A549 (cell line): ENCODE data around the gene SHC4.

Experiments
- CTCF ChIP-seq: fragments of >200 bp; sonication (Bioruptor Twin); formaldehyde crosslinking; IDR thresholded peaks from 3 replicates; pipeline ENCODE4 v1.5.1; 2016
- EP300 ChIP-seq, 2 experiments: fragments of >200 bp; sonication (Bioruptor Twin); formaldehyde crosslinking; IDR thresholded peaks; 2 replicates in 1 of 2; 3 replicates in 1 of 2; pipeline ENCODE4 v1.6.1; 2016 to 2017
- KDM1A ChIP-seq: fragments of 200-600 bp; sonication (generic); IDR thresholded peaks from 2 replicates; pipeline ENCODE4 v1.6.1; 2016; ENCODE audit warnings: low read depth, mild to moderate bottlenecking
- NFE2L2 ChIP-seq: fragments of 150-350 bp; conservative IDR thresholded peaks from 2 replicates; pipeline ENCODE4 v1.6.1; 2014; ENCODE audit warnings: low read length
- POLR2A ChIP-seq: IDR thresholded peaks from 2 replicates; pipeline ENCODE4 v1.6.1; 2012; ENCODE audit warnings: mild to moderate bottlenecking, low read length
- RCOR1 ChIP-seq: fragments of 150-350 bp; IDR thresholded peaks from 2 replicates; pipeline ENCODE4 v1.6.1; 2014; ENCODE audit warnings: antibody characterized with exemption, low read length, low read depth
- ZFP36 ChIP-seq: fragments of 450-650 bp; IDR thresholded peaks from 2 replicates; pipeline ENCODE4 v1.6.1; 2014; ENCODE audit warnings: borderline replicate concordance; ENCODE audit not compliant: partially characterized antibody
- TF ChIP-seq, protein P1 (sequence below): IDR thresholded peaks from 2 replicates; pipeline ENCODE4 v1.6.1; 2012

DNA sequence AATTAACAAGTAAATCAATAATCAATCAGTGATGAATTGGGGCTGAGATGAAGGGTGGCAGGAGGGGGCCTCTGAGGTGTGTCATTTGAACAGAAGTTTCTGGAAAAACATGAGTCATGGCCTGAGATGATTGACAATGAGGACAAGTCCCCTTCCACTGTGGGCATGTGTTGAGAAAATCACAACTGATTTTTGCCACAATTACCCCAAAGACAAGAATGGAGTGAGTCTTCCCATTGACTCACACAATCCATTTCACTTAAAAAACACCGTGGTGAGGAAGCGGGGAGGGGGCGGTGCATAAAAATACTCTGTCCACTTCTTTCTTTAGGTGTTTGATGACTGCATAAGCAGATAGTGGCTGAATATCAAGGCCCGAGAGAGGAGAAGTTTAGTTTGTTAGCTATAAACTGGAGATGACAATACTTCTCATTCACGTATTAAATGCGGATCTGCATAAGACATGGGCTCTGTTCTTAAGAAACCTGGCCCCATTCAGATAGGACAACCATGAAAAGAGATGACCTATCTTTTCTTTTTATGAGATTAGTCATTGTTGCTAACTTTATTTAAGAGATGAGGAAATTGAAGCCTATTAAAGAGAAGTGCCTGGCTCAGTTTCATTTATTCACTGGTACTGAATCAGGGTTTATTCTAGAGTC lies 34.7 kb downstream of the SHC4 start:
- no peak for TF ChIP-seq CTCF
- no peak for TF ChIP-seq KDM1A
- no peak for TF ChIP-seq ZFP36
- no peak for TF ChIP-seq RCOR1
- no peak for TF ChIP-seq POLR2A
- TF ChIP-seq NFE2L2, result no peak
- no peak for TF ChIP-seq EP300 (IDR thresholded peaks at IDR 0.05)
- TF ChIP-seq, protein P1, sequence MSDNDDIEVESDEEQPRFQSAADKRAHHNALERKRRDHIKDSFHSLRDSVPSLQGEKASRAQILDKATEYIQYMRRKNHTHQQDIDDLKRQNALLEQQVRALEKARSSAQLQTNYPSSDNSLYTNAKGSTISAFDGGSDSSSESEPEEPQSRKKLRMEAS, result no peak
